Liver (tissue), 9 donors: ENCODE data around the gene ETFBKMT. TPM values are rescaled to one million over a fixed set of nuclear protein-coding genes. Genes with fewer than 3 reads are reported as not detected.
"Not testable (repeated sequence)": the region's sequence is repeated elsewhere in the genome, so short reads cannot be mapped to it uniquely, and the experiment has no call there.

Experiments
- DNase-seq: peaks from one replicate; pipeline ENCODE4 v3.0.0-alpha.2; 2017; ENCODE audit warnings: low spot score
- H3K27ac ChIP-seq, 2 donors: one replicate each; pipeline ENCODE4 v1.7.0; 2013; ENCODE audit warnings: inconsistent platforms in 2 of 2, low read length in 2 of 2, control low read depth in 1 of 2, low read depth in 1 of 2, mild to moderate bottlenecking in 1 of 2
- H3K27me3 ChIP-seq, 4 donors: one replicate each; pipeline versions ENCODE4 v1.6.1 to v1.7.0; 2013; ENCODE audit warnings: low read length in 3 of 4, inconsistent platforms in 1 of 4, mild to moderate bottlenecking in 1 of 4, moderate library complexity in 1 of 4; ENCODE audit not compliant: control insufficient read depth in 4 of 4, insufficient read depth in 4 of 4
- H3K36me3 ChIP-seq, 4 donors: one replicate each; pipeline versions ENCODE4 v1.6.1 to v1.7.0; 2013; ENCODE audit warnings: low read length in 3 of 4, mild to moderate bottlenecking in 3 of 4, low read depth in 1 of 4, moderate library complexity in 1 of 4; ENCODE audit not compliant: control insufficient read depth in 4 of 4, insufficient read depth in 3 of 4
- H3K4me1 ChIP-seq, 4 donors: one replicate each; pipeline versions ENCODE4 v1.6.1 to v1.7.0; 2013; ENCODE audit warnings: low read length in 3 of 4, mild to moderate bottlenecking in 3 of 4, moderate library complexity in 1 of 4; ENCODE audit not compliant: control insufficient read depth in 4 of 4, insufficient read depth in 4 of 4
- H3K4me3 ChIP-seq, 3 donors: one replicate each; pipeline versions ENCODE4 v1.6.1 to v1.7.0; 2013; ENCODE audit warnings: low read length in 3 of 3, control low read depth in 1 of 3, low read depth in 1 of 3, mild to moderate bottlenecking in 1 of 3
- H3K9ac ChIP-seq, 2 donors: one replicate each; pipeline ENCODE4 v1.7.0; 2013; ENCODE audit warnings: low read length in 2 of 2, mild to moderate bottlenecking in 2 of 2, moderate library complexity in 2 of 2, control low read depth in 1 of 2, low read depth in 1 of 2
- H3K9me3 ChIP-seq, 4 donors: one replicate each; pipeline versions ENCODE4 v1.6.1 to v1.7.0; 2013; ENCODE audit warnings: low read length in 3 of 4; ENCODE audit not compliant: control insufficient read depth in 4 of 4
- ATF3 ChIP-seq: IDR thresholded peaks from 2 replicates; pipeline ENCODE4 v1.6.1; 2016; ENCODE audit warnings: antibody characterized with exemption
- EGR1 ChIP-seq, 2 donors: IDR thresholded peaks; 2 replicates each; pipeline ENCODE4 v1.6.1; 2016 to 2018; ENCODE audit warnings: antibody characterized with exemption in 2 of 2, low read depth in 2 of 2
- FOXA1 ChIP-seq: IDR thresholded peaks from 2 replicates; pipeline ENCODE4 v1.6.1; 2016; ENCODE audit warnings: antibody characterized with exemption
- FOXA2 ChIP-seq: IDR thresholded peaks from 2 replicates; pipeline ENCODE4 v1.6.1; 2016; ENCODE audit warnings: antibody characterized with exemption
- HNF4A ChIP-seq, 2 donors: conservative IDR thresholded peaks; 2 replicates each; pipeline ENCODE4 v1.6.1; 2016; ENCODE audit warnings: antibody characterized with exemption in 2 of 2, mild to moderate bottlenecking in 2 of 2
- MAX ChIP-seq: IDR thresholded peaks from 2 replicates; pipeline ENCODE4 v1.6.1; 2016; ENCODE audit warnings: antibody characterized with exemption
- NR2F2 ChIP-seq: IDR thresholded peaks from 2 replicates; pipeline ENCODE4 v1.6.1; 2016; ENCODE audit warnings: antibody characterized with exemption
- RAD21 ChIP-seq, 2 donors: IDR thresholded peaks; 2 replicates each; pipeline ENCODE4 v1.6.1; 2016; ENCODE audit warnings: antibody characterized with exemption in 2 of 2, mild to moderate bottlenecking in 2 of 2
- REST ChIP-seq: IDR thresholded peaks from 2 replicates; pipeline ENCODE4 v1.6.1; 2016; ENCODE audit warnings: antibody characterized with exemption, mild to moderate bottlenecking
- RXRA ChIP-seq, 2 donors: IDR thresholded peaks; 2 replicates each; pipeline ENCODE4 v1.6.1; 2017 to 2018; ENCODE audit warnings: antibody characterized with exemption in 2 of 2, mild to moderate bottlenecking in 1 of 2
- YY1 ChIP-seq: IDR thresholded peaks from 2 replicates; pipeline ENCODE4 v1.6.1; 2016; ENCODE audit warnings: antibody characterized with exemption, mild to moderate bottlenecking
- ZBTB33 ChIP-seq: IDR thresholded peaks from 2 replicates; pipeline ENCODE4 v1.6.1; 2016; ENCODE audit warnings: antibody characterized with exemption
- WGBS: extraction: QIAGEN DNeasy Blood & Tissue Kit; methylation state at CpG from one replicate; pipeline ENCODE4 v1.1.7; 2013; 5-methylcytosine and 5-hydroxymethylcytosine counted together
- polyA plus RNA-seq, 2 donors: library from polyadenylated mRNA; stranded (reverse) in 1 of 2; unstranded in 1 of 2; fragments of 200-250 nt in 1 of 2; fragments of >200 nt in 1 of 2; fragmentation: Nextera tagmentation in 1 of 2; extraction: Ambion mirVana in 1 of 2; gene quantifications; one replicate each; pipeline versions ENCODE4 v1.2.1 to v1.2.3, GENCODE V29; 2013 to 2015
- total RNA-seq, 2 donors: library from RNA; depleted of rRNA; stranded (reverse); fragments of >200 nt; gene quantifications; one replicate each; pipeline ENCODE4 v1.2.3, GENCODE V29; 2014
- donor health status: healthy.
- donor health status: healthy.
- donor health status: healthy.
- donor health status: healthy.
- donor health status: healthy.

ETFBKMT gene
- total and polyA plus RNA-seq, 4 donors, result 1.9 to 4.8 (median 4.5) TPM

GRCh38 chr12:31685801-31686200, 26.3 kb downstream of the ETFBKMT start:
- H3K4me1 ChIP-seq, result no peaks in the 10 kb centered on the region
- no peak overlapping the region for H3K27ac ChIP-seq
- no peak overlapping the region for H3K4me3 ChIP-seq
- no peak overlapping the region for H3K9ac ChIP-seq
- no peak for DNase-seq
- peaks cover 0 to 6% (median 4%) of the 10 kb centered on the region in 4 donors for H3K9me3 ChIP-seq
- TF ChIP-seq RAD21 (IDR thresholded peaks at IDR 0.05) (no peak), YY1 (no peak), HNF4A (conservative IDR thresholded peaks at IDR 0.05) (no peak)
- H3K27me3 ChIP-seq, result no peaks in the 10 kb centered on the region
- H3K36me3 ChIP-seq, result no peaks in the 10 kb centered on the region
- 82% methylated on average over 3 of the region's 3 CpGs for WGBS

- no peaks in the 10 kb centered on the region for H3K4me1 ChIP-seq
- H3K4me3 ChIP-seq, result no peak overlapping the region
- H3K9me3 ChIP-seq, result peaks cover 0 to 6% (median 4%) of the 10 kb centered on the region in 4 donors
- H3K27me3 ChIP-seq, result no peaks in the 10 kb centered on the region
- no peak for TF ChIP-seq NR2F2
- no peak for TF ChIP-seq FOXA1
- TF ChIP-seq ZBTB33, result no peak
- no peak for TF ChIP-seq REST
- TF ChIP-seq ATF3, result no peak
- TF ChIP-seq FOXA2, result no peak
- no peak for TF ChIP-seq MAX
- TF ChIP-seq RXRA (IDR thresholded peaks at IDR 0.05), result no peak
- TF ChIP-seq EGR1 (IDR thresholded peaks at IDR 0.05; ENCODE audit: low read depth in 2 of 2), result no peak
- WGBS, result 87% methylated on average over 3 of the region's 3 CpGs
- H3K9ac ChIP-seq, result no peak overlapping the region
- no peak for DNase-seq
- H3K27ac ChIP-seq, result no peak overlapping the region
- H3K36me3 ChIP-seq, result no peaks in the 10 kb centered on the region
Observed at GRCh38 chr12:31687101-31687527, 27.6 kb downstream of the ETFBKMT start.

- not testable (repeated sequence) for H3K4me3 ChIP-seq, H3K4me1 ChIP-seq, H3K9ac ChIP-seq, H3K27me3 ChIP-seq, H3K9me3 ChIP-seq, DNase-seq, H3K36me3 ChIP-seq, H3K27ac ChIP-seq
- WGBS, result 97% methylated on average over 3 of the region's 3 CpGs
Observed at GRCh38 chr12:31689921-31690320, 30.4 kb downstream of the ETFBKMT start.
